GM18873 (cell line): Measurements from ENCODE around the gene OXSR1.

ENCODE experiments used
- ATAC-seq: cut with Tn5 transposase; IDR thresholded peaks from one replicate; pipeline ENCODE4 v1.9.1; 2021; ENCODE audit warnings: mild to moderate bottlenecking, moderate library complexity, moderate number of reproducible peaks; ENCODE audit not compliant: unreplicated experiment, low FRiP score

Gene OXSR1

DNA sequence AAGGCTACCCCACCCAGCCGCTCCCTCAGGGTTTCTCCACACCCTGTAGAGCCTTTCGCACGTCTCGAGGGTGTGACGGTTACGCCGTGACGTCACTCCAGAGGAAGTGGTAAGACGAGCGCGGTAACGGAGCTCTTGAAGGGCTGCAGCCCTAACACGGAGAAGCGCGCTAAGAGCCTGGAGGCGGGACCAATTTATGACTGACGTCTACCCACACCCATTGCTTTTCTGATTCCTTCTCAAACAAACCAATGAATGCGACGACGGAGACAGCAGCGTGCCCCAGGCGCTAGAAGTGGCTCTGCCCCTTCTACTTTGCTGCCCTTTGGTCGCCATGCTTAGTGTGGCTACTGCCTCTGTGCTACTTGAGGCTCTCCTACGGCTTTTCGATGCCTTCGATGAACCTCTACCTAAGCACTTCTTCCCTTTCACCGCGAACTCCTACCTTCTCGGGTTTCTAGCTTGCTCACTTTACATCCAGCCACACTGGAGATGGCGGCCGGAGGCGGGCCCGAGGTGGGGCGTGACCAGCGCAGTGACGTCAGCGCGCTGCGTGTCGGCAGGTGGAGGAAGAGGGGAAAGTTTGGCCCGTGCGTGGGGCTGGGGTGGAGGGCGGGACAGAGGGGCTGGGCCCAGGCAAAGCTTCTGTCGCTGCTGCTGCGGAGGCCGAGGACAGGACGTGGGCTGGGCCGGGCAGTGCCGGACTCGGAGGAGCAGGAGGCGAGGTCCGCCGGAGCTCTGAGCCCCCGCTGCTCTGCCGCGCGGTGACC, at the start of gene OXSR1:
Gene OXSR1, plus strand, starts transcription at position 586 of the 770 bp plus-strand sequence. CDS start 340 bp downstream, outside the sequence.
- ATAC-seq, result peak; percentile 95

DNA sequence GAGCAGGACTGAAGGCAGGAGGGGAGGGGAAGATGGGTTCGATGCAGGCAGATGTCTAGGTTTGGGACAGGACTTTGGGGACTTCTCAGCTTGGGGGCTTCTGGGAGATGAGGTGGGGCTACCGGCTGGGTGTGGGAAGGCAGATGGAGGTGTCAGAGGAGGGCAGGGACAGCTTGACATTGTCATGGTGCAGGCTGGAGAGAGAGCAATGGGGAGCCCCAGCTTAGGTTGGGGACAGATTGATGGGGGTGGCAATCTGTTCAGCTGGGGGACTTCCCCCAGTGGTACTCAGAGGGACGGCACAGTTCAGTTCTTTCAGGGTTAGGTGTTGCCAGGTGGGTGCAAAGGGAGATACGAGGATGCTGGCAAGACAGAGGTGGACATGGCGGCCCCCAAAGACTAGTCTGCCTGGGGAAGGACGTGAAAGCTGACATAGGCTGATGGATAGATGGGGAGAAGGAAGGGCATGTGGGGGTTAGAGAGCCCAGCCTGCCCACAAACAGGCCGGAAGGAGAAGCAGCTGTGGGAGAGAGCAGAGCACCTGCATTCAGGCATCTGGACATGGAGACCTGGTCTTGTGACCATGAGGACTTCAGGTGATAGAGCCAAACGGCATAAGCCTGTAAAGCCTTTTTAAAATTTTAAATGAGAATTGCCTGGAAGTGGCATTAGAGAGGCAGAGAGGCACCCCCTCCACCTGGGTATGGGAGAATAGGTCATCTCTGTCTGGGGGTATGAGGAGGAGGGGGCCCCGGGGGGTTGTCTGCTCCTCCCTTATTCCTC, 49.5 kb upstream of the OXSR1 start:
- no peak for ATAC-seq

DNA sequence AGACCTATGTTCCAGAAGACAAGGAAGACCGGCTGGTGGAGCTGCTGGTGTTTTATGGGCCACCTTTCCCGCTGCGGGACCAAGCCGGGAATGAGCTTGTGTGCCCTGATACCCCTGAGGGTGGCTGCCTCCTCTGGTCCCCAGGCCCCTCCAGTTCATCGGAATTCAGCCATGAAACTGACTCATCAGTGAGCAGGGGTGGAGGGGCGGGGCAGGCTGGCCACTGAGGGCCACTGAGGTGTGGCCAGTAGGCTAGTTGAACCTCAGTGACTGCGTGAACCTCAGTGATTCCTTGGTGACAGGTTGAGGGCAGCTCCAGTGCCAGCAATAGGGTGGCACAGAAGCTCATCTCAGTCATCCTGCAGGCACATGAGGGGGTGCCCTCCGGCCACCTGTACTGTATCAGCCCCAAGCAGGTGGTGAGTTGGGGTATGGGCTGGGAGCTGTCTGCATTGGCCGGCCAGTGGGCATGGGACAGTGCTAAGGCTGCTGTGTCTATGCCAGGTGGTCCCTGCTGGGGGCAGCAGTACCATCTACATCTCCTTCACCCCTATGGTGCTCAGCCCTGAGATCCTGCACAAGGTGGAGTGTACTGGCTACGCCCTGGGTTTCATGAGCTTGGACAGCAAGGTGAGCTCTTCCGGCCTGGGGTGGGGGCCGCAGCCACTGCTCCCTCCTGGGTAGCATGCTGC, 48.7 kb upstream of the OXSR1 start:
- ATAC-seq, result no peak

DNA sequence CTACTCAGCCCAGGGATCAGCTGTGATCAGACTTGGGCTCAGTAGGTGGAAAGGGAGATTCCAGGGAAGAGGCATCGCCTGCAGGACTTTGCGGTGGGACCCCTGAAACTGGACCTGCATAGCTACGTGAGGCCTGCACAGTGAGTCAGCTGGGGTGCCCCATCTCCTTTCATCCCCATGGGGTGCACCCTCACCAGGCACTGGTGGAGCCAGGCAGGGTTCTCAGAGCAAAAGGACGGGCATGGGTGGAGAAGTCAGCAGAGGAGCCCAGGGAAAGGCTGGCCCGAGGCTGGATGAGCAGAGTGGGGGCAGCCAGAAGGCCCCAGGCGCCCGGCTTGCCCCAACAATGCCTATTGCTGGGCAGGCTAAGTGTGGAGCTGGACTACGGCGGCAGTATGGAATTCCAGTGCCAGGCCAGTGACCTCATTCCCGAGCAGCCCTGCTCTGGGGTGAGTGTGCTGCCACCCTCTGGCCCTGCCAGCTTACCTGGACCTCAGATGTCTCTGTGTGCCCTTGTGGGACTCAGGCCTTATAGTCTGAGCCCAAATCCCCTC, 48.1 kb upstream of the OXSR1 start:
- no peak for ATAC-seq

DNA sequence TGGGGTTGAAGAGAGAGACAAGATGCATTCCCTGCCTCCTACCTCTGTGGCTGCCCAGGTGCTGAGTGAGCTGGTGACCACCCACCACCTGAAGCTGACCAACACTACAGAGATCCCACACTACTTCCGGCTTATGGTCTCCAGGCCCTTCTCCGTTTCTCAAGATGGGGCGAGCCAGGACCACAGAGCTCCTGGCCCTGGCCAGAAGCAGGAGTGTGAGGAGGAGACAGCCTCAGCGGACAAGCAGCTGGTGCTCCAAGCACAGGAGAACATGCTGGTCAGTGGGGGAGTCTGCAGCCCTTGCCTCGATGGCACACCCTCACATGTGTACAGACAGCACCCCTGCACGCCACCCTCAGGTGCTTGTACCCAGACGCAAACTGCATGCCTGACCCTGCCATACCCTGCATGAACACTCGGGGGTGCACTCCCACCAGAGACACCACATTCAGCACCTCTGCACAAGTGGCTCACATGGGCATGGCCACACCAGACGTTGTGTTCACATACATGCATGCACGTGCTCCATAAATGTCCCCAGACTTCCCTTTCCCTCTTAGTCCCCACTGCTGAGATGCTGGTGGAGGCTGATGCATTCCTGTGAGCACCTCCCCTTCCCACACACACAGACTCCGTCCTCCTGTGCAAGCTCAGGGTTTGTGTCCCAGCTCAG, 47.5 kb upstream of the OXSR1 start:
- ATAC-seq, result no peak

DNA sequence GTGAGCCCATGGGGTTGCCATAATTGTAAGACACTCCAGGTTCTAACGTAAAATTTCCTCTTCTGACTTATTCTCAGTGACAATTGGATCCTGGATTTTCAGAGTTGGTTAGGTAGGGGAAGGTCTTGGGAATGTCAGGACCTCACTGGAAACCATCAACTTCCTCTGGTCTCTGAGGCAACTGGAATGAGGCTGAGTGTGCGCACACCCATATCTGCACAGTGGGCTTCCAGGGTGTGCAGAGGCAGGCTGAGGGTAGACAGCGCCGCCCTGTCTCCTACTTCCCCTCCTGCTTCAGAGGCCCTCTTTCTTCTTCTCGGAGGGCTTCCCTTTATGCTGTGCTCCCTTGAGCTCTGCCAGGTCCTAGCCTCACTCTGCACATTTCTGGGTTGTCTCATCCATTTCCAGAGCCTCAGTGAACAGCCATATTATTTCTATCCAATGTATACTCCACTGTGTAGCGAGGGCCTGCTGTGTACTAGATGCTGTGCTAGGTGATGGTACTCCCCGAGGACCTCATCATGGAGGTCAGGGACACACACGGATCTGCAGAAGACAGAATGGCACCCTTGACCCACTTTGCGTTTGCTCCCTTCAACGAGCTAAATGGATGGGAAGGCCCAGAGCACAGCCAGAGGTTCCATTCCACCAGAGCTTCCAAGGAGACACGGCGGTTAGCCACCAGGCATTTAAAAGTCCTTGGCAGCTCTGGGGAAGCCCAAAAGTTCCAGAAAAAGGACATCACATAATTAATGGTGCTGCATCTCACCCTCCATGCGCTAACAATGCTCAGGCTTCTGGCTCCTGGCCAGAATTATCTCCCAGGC, 46.7 kb upstream of the OXSR1 start:
- no peak for ATAC-seq

DNA sequence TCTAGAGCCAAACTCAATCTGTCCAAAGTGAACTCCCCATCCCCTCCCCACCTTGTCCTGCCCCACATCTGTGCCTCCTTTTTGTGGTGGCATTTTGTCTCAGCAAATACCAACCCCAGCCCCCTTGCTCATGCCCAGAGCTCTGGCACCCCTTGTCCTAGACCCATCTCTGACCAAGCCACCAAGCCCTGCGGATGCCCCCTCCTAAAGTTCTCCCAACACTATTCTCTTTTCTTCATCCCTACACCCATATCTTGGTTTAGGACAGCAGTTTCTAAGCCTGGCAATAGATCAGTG, 46.1 kb upstream of the OXSR1 start:
- no peak for ATAC-seq

DNA sequence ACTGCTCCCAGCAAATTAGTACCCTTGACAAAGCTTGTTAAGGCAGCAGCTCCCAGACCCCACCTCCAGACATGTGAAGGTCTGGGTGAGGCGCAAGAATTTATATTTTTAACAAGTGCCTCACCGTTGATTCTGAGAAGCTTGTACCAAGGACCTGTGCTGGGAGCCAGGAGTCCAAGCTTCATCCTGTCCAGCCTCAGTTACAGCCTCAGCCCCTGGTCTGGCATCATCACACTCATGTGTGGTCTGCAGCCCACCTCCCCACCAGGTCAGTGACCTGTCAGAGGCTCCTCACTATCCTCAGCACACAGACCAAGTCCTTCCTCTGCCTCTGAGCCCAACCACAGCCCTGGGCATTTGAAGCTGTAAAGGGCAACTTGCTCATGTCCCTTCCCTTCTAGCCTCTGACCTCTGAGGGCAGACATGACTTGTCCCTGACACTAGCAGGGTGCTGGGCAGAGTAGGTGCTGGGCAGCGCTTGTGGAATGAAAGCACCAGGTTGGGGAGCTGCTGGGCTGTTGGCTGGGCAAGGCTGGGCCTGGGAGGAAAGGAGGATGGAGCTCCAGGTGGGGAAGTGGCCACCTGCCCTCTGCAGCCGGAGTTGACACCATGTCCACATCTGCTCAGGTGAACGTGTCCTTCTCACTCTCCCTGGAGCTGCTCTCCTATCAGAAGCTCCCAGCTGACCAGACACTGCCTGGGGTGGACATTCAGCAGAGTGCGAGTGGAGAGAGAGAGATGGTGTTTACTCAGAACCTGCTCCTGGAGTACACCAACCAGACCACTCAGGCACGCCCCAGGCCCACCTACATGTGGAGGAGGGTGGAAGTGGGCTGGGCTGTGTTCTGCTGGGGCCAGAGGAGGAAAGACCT, 45.3 kb upstream of the OXSR1 start:
- no peak for ATAC-seq

DNA sequence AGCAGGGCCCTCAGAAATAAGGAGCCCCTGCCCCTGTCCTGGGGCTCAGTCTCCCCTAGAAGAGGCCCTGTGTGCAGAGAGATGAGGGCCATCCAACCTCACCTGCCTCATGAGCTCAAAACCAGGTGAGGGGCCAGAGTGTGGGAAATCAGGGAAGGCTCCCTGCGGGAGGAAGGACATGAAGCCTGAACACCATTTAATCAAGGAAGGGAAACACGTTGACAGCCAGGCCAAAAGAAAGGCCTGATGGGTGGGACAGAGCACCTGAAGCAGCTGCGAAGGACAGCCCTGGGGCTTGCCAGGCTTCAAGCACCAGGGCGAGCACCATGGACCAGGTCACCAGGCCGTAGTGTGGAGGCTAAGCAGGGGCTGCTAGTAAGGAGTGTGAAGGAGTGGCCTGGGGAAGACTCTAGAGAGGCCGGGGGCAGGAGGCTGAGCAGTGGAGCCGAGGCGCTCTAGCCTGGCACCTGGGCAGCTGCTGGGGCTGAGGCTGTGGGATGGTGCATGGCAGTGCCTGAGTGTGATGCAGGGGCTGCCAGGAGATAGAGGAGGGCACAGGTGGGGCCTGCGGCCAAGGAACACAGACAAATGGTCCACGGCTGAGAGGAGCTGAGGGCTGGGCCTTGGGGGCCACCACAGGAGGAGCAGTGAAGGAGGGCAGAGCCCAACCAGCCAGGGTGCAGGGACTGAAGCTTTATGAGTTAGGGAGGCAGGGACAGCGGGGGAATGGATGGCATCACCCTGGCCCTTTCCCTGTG, 44.5 kb upstream of the OXSR1 start:
- ATAC-seq, result no peak

DNA sequence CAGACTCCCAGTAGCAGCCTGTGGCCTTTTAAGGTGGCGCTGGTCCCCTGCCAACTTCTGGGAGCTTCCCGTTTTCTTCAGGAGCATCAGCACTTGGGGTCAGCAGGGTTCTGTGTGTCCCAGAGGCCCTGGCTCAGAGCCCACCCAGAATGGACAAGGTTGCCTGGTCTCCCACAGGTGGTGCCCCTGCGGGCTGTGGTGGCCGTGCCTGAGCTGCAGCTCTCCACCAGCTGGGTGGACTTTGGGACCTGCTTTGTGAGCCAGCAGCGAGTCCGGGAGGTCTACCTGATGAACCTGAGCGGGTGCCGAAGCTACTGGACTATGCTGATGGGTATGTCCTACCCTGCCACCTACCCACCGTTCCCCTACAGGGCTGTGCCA, 43.9 kb upstream of the OXSR1 start:
- ATAC-seq, result no peak

DNA sequence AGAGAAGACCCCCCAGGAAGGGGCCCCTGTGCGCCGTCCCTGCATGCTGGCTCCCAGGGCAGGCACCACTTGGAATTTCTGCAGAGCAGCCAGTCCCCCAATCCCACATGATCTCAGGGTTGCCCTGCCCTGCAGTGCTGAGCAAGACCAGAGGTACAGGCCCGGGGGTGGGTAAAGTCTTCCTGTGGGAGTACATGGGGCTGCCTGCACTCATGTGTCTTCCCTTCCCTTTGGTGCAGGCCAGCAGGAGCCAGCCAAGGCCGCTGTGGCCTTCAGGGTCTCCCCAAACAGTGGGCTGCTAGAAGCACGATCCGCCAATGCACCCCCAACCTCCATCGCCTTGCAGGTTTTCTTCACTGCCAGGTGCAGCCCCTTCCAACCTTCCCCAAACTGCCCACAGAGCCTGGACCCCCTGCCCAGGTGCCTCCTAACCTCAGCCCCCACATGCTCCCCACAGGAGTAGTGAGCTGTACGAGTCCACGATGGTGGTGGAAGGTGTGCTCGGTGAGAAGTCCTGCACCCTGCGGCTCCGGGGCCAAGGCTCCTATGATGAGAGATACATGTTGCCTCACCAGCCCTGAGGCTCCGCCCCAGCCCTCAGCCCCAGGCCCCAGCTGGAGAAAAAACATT, 43.4 kb upstream of the OXSR1 start:
- no peak for ATAC-seq

DNA sequence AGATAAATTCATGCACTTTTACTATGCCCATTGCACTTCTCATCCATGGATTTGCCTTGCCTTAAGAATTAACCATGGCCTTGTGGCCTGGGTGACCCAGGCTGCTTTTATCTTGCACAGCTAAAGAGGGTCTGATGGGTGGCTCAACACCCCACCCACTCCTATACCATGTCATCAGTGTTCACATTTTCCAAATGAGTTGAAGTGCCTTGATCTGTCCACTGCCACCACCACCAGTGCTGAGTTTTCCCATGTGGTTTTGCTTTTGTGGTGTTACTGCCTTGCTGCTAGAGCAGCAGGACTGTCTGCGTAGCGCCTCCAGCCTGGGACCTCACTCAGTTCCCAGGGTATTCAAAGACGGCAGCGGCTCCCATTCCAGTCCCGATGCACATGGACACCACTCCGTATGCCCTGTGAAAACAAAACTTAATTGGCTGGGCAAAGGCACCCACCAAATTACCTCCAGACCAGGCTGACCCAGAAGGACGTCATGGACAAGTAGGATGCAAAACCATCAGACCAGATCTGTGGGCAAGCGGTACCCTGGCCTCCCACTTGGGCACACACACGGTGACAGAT, 42.5 kb upstream of the OXSR1 start:
- ATAC-seq, result no peak

DNA sequence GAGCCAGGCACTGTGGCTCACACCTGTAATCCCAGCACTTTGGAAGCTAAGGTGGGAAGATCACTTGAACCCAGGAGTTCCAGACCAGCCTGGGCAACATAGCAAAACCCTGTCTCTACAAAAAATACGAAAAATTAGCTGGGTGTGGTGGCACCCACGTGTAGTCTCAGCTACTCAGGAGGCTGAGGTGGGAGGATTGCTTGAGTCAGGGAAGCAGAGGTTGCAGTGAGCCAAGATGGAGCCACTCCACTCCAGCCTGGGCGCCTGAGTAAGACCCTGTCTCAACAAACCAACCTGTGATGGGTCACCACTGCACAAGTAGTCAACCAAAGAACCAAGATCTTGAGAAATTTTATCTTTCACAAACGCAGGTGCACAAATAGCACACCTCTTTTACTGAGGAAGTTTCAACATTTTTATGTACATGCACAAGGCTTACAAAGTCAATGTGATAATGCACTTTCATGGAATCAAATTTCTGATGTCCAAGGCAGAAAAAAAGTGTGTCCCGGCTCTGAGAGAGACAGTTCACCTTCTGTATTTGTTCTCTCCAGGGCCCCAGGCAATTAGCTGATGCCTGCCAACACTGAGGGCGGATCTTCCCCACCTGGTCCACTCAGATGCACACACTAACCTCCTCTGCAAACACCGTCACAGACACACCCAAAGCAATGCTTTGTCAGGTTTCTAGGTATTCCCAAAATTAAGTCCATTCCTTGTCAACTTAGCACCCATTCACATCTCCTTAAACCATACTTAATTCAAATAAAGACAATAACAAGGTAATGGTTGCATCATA, 40.8 kb upstream of the OXSR1 start:
- ATAC-seq, result no peak

DNA sequence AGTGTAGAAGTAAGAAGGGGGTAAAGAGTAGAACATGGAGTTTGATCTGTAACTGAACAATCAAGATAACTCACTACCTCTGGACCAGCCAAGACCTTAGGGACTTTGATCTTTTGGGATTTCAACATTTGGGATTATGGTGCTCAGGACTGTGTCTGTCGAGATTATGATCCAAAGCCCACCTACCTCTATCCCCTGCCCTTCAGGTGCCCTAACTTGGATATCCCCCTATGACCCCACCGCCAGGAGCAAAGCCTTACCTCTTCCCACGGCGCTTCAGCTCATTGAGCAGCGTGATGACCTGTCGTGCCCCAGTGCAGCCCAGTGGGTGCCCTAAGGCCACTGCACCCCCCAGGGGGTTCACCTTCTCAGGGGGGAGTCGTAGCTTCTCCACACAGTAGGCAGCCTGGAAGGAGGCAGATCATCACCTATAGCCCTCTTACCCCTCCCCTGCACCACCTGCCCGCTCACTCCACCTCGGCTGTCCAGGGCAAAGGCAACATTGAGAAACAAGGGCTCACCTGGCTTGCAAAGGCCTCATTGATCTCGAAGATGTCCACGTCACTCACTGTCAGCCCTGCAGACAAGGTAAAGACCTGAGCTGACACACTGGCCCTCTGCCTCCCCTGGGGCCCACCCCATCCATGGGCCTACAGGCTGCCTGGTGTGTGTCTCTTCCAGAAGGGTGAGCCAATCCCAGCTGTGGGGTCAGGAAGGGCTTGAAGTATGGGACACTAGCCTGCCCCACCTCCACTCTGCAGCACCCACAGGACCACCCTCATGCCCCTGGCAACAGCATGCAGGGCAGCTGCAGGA, 39.8 kb upstream of the OXSR1 start:
- ATAC-seq, result no peak

DNA sequence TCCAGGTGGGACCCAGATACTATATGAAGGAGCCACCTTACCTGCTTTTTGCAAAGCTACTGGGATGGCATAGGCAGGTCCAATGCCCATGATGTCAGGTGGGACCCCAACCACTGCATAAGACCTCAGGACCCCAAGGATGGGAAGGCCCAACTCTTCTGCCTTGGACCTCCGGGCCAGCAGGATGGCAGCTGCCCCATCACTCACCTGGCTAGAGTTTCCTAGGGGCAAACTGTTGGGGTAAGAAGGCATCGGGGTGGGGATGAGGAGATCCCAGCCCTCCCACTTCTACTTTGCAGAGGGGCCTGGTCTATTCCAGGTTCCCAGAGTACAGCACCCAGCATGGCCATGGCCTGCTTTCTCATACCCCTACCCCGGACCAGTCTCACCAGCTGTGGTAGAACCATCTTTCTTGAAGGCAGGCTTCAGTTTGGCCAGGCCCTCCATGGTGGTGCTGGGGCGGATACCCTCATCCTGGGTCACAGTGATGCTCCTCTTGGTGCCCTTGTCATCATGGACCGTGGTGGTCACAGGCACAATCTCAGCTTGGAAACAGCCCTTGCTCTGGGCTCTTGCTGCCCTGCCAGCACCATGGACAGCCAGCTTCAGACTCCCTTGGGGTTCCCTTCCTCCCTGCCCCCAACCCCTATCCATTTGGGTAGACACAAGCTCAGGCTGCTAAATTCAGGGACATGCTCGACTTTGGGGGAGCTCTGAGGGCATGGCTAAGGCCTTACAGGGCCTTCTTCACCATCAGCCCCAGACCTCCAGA, 39.0 kb upstream of the OXSR1 start:
- ATAC-seq, result no peak
